ENCODE data around the gene DNAH11.

GRCh38 chr7:21898265-21898930 lies 355.6 kb downstream of the DNAH11 start:
- TF ChIP-seq CTCF (IDR thresholded peaks at IDR 0.05) (no peak), POLR2A (IDR thresholded peaks at IDR 0.05) (no peak)
